OCI-M1 (cell line): Measurements from ENCODE around the gene HIPK2.

Experiments
- DNase-seq: peaks from one replicate; lab custom pipeline; 2025; lab: John Stamatoyannopoulos, UW

Gene HIPK2

GRCh38 chr7:139695051-139695450 is 82.7 kb downstream of the HIPK2 start:
- no peak for DNase-seq

- no peak for DNase-seq
Measured at GRCh38 chr7:139694389-139694676, 83.5 kb downstream of the HIPK2 start.

- no peak for DNase-seq
Measured at GRCh38 chr7:139693651-139694388, 84.0 kb downstream of the HIPK2 start.

- no peak for DNase-seq
Measured at GRCh38 chr7:139692723-139693122, 85.1 kb downstream of the HIPK2 start.

- DNase-seq: no peak
Measured at GRCh38 chr7:139691253-139691781, 86.5 kb downstream of the HIPK2 start.

- DNase-seq: peak; percentile 24
Measured at GRCh38 chr7:139687980-139688632, 89.7 kb downstream of the HIPK2 start.

GRCh38 chr7:139687211-139687954 is 90.4 kb downstream of the HIPK2 start:
- no peak for DNase-seq

GRCh38 chr7:139683137-139683921 is 94.5 kb downstream of the HIPK2 start:
- DNase-seq: no peak

- DNase-seq: no peak
Measured at GRCh38 chr7:139682136-139683013, 95.4 kb downstream of the HIPK2 start.

GRCh38 chr7:139681812-139682135 is 96.0 kb downstream of the HIPK2 start:
- no peak for DNase-seq

- no peak for DNase-seq
Measured at GRCh38 chr7:139681463-139681755, 96.4 kb downstream of the HIPK2 start.

- DNase-seq: peak; percentile 28
Measured at GRCh38 chr7:139680676-139681462, 96.9 kb downstream of the HIPK2 start.

GRCh38 chr7:139679731-139680594 is 97.8 kb downstream of the HIPK2 start:
- DNase-seq: no peak

GRCh38 chr7:139676390-139676789 is 101.4 kb downstream of the HIPK2 start:
- DNase-seq: no peak

GRCh38 chr7:139675127-139676125 is 102.4 kb downstream of the HIPK2 start:
- no peak for DNase-seq

- DNase-seq: no peak
Measured at GRCh38 chr7:139674752-139675126, 103.1 kb downstream of the HIPK2 start.

- DNase-seq: no peak
Measured at GRCh38 chr7:139674341-139674740, 103.5 kb downstream of the HIPK2 start.

- DNase-seq: no peak
Measured at GRCh38 chr7:139673762-139674161, 104.0 kb downstream of the HIPK2 start.

GRCh38 chr7:139673230-139673629 is 104.6 kb downstream of the HIPK2 start:
- DNase-seq: no peak
